ENCODE measurements around the gene PDZD7. TPM values are rescaled to one million over a fixed set of nuclear protein-coding genes. Genes with fewer than 3 reads are reported as not detected.

PDZD7 gene
- total RNA-seq, 1 donor from 2014 or later = 0.26 TPM

- FAIRE-seq (no peak), DNase-seq (ENCODE audit: low read depth) (no peak)
- no peak for TF ChIP-seq CTCF (IDR thresholded peaks at IDR 0.05; ENCODE audit: insufficient read depth, low read length, severe bottlenecking)
- peaks cover 8% of the 10 kb centered on the region for H3K27me3 ChIP-seq (ENCODE audit: control insufficient read depth, insufficient read depth, low read length)
- no peaks in the 10 kb centered on the region for H3K36me3 ChIP-seq (ENCODE audit: control insufficient read depth, insufficient read depth, low read length)
- no peak overlapping the region for H3K4me3 ChIP-seq (ENCODE audit: low read depth, low read length)
These were observed 22.6 kb upstream of the PDZD7 start for GRCh38 chr10:101053516-101053915.

- Histone ChIP-seq H3K36me3 (ENCODE audit: control insufficient read depth, insufficient read depth, low read length) (no peaks in the 10 kb centered on the region), H3K27me3 (ENCODE audit: control insufficient read depth, insufficient read depth, low read length) (peaks cover 15% of the 10 kb centered on the region), H3K4me3 (ENCODE audit: low read depth, low read length) (no peak overlapping the region)
- FAIRE-seq (no peak), DNase-seq (ENCODE audit: low read depth) (peak; percentile 67)
- TF ChIP-seq CTCF (IDR thresholded peaks at IDR 0.05; ENCODE audit: insufficient read depth, low read length, severe bottlenecking) = no peak
These were observed 21.4 kb upstream of the PDZD7 start for GRCh38 chr10:101052285-101052684.

- FAIRE-seq (no peak), DNase-seq (ENCODE audit: low read depth) (no peak)
- H3K27me3 ChIP-seq (ENCODE audit: control insufficient read depth, insufficient read depth, low read length) = peaks cover 17% of the 10 kb centered on the region
- TF ChIP-seq CTCF (IDR thresholded peaks at IDR 0.05; ENCODE audit: insufficient read depth, low read length, severe bottlenecking) = peak; percentile 97
- H3K4me3 ChIP-seq (ENCODE audit: low read depth, low read length) = no peak overlapping the region
- no peaks in the 10 kb centered on the region for H3K36me3 ChIP-seq (ENCODE audit: control insufficient read depth, insufficient read depth, low read length)
These were observed 19.5 kb upstream of the PDZD7 start for GRCh38 chr10:101050208-101051069.

GRCh38 chr10:101047961-101048892, 17.3 kb upstream of the PDZD7 start:
- DNase-seq (ENCODE audit: low read depth) (no peak), FAIRE-seq (no peak)
- peak; percentile 2 for TF ChIP-seq CTCF (IDR thresholded peaks at IDR 0.05; ENCODE audit: insufficient read depth, low read length, severe bottlenecking)
- Histone ChIP-seq H3K4me3 (ENCODE audit: low read depth, low read length) (no peak overlapping the region), H3K27me3 (ENCODE audit: control insufficient read depth, insufficient read depth, low read length) (peaks cover 17% of the 10 kb centered on the region), H3K36me3 (ENCODE audit: control insufficient read depth, insufficient read depth, low read length) (no peaks in the 10 kb centered on the region)

- H3K4me3 ChIP-seq (ENCODE audit: low read depth, low read length) = no peak overlapping the region
- TF ChIP-seq CTCF (IDR thresholded peaks at IDR 0.05; ENCODE audit: insufficient read depth, low read length, severe bottlenecking) = no peak
- H3K27me3 ChIP-seq (ENCODE audit: control insufficient read depth, insufficient read depth, low read length) = peaks cover 17% of the 10 kb centered on the region
- DNase-seq (ENCODE audit: low read depth) (no peak), FAIRE-seq (no peak)
- H3K36me3 ChIP-seq (ENCODE audit: control insufficient read depth, insufficient read depth, low read length) = no peaks in the 10 kb centered on the region
These were observed 16.3 kb upstream of the PDZD7 start for GRCh38 chr10:101047268-101047667.
